Hypothalamus (tissue), 51 donors: Measurements from ENCODE around the gene PPIE.

Experiments
- DNase-seq, 51 donors: peaks; one replicate each; lab custom pipeline; 2025; lab: John Stamatoyannopoulos, UW

PPIE gene

DNA sequence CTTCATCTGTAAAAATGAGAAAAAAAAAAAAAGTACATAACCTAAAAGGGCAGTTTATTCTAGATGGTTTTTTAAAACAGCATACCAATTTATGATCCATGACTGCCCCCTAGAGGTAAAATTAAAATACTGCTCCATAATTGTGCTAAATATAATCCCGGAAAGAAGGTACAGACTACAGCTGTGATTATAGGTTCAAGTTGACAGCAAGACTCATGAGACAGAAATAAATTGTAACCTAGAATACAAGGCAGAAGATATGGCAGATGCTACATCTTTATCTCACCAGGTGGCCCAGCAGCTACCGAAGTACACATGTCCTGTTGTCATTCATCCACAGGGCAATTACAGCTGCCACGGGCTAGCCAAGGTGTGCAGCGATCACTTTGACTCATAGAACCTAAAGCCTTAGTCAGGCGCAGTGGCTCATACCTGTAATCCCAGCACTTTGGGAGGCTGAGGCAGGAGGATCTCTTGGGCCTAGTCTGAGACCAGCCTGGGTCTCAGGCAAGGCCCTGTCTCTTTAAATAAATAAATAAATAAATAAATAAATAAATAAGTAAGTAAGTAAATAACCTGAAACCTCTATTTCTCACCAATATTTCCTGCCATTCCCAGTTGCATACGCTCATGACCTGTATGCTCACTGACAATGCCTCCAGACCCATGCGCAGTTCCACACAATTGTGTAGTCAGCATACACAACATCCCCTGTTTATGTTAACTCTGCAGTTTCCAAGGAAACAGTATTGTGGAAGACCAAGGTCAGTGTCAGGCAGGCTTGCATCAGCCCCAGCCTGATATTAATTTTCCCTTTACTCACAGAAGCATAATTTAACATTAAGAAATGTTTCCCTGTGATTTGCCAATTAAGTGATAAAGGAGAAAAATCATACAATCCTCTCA, 18.3 kb upstream of the PPIE start:
- DNase-seq: peak in 1 of 51 donors; percentile 53

DNA sequence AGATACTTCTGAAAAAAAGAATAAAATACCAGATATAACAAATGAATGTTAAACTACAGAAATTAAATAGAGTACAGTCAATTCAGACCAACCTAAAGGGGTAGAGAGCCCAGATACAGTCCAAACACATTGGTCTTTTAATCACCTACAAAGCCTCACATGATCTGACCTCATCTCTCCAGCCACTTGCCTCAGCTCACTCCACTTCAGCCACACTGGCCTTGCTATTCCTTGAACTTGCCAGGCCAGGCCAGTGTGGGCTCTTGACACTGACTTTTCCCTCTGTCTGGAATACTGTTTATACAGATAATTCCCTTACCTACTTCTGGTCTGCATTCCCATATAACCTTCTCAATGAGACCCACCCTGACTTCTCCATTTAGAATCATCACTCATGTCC, 17.0 kb upstream of the PPIE start:
- no peak for DNase-seq

DNA sequence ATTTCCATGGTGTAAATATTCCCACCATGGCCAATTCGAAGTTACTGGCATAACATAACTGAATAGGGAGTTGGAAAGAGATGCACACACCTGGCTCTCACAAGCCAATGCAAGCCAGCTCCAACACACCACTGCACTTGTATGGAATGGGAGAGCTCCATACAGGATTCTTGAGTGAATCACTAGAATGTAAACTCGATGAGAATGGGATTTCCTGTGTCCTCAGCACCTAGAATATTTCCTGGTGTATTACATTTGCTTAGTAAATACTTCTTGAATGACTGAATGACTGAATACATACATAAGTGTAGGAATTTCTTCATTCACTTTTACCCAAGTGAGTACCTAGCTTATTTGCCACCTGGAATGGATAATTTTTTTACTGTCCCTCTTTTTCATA, 16.2 kb upstream of the PPIE start:
- DNase-seq: no peak

DNA sequence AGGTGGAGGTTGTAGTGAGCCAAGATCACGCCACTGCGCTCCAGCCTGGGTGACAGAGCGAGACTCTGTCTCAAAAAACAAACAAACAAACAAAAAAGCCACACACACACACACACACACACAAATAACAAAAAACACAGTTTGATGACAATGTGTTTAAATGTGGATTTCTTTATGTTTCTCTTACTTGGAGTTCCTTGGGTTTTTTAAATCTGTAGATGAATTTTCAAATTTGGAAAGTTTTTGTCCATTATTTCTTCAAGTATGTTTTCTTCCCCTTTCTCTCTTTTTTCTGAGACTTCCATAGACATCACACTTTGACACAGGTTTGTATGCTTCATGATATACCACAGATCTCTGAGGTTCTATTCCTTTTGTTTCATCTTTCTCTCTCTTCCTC, 12.1 kb upstream of the PPIE start:
- no peak for DNase-seq

DNA sequence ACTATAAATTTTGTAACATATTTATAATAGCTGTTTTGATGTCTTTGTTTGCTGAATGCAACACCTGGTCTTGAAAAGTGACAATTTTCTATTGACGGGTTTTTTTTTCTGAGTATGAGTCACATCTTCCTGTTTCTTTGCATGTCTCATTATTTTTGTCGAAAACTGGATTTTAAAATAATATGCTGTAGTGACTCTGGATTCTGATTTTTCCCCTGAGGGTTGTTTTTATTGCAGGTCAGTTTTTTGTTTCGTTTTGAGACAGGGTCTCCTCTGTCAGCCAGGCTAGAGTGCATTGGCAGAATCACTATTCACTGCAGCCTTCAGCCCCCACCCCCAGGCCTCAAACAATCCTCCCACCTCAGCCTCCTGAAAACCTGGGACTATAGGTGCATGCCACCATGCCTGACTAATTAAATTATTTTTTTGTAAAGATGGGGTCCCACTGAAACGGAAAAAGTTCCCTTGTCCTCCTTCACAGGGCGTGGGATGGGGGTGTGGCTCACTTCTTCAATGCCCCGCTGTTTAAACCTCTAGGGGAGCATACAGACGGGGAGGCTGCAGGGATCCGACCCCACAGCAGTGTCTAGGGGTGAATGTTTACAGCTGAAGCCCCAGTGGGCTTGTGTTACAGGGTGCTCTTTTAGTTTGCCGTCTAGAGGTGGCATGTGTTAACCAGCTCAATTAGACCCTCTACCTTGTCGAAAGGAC, 11.3 kb upstream of the PPIE start:
- no peak for DNase-seq

DNA sequence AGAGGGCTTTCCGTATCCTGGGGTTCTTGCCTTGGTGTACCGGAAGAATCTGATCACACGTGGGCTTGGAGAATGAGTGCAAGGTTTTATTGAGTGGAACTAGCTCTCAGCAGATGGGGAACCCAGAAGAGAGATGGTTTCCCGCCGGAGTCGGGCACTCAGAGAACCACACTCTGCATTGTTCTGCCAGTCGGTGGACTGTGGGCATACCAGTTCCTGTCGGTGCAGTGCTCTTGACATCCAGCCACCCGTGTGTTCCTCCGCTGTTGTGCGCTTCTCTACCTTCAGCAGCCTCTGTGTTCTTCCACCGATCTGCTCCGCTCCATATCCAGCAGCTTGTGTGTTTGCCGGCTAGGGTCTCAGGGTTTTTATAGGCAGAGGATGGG, 10.8 kb upstream of the PPIE start:
- DNase-seq: no peak

DNA sequence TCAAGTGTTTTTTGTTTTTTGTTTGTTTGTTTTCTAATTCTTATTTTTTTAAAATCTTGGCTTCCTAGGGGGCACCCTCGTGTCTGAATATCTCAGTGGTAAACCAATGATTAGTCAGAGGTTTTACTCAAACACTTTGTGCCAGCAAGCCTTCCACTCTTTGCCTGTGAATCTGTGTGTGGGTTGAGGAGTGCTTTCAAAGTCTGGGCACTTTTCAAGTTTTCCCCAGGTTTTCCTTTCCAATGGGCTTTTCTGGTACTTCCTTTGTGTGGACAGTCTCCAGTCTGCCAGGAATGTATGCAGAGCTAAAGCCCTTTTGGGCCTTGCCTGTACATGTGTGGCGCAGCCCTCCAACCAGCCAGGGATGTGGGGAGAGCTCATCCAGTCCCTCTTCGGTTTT, 9.7 kb upstream of the PPIE start:
- no peak for DNase-seq

DNA sequence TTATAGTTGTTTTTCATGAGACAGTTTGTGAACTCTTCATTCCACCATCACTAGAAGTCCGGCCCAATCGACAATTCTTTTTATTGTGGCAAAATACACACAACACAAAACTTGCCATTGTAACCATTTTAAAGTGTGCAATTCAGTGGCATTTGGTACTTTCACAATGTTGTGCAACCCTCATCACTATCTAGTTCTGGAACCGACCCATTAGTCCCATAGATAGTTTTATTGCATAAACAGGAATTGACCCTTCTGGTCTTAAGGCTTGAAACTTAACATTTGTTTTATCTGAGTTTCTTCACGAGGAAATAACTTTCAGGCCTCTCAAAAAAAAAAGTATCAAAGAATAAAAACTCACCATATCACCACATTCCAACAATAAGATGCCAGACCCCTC, 8.8 kb upstream of the PPIE start:
- no peak for DNase-seq

DNA sequence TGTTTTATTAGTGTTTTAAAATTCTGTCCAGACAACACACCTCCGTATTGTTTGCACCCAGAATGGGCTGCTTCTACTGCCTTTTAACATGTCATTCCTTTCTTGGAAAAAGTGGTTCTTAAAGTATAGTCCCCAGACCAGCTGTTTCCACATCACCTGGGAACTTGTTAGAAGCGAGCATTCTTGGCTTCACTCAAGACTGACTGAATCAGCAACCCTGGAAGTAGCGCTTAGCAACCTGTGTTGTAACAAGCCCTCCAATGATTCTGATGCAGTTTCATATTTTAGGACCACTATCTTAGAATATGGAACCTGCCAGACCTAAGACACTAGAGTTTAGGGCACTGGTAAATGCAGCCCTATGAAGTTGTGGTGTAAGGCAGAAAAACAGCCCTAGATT, 6.0 kb upstream of the PPIE start:
- DNase-seq: no peak

DNA sequence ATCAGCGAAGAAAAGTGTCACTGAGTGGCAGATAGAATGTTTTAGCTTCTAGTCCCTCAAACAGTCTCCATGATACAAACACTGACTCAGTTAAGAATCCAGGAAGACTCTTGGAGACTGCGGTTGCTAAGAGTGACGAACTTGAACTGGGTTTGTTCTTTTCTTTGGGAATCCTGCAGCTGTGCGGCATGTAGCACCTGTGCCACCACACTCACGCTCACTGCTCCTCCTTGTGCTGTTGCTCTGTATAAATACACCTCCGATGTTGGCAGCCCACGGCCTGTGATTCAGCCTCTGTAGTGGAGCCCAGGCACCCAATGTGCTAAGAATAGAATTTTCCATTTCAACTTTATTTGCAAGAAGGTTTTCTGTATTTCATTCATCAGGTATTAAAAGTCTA, 5.5 kb upstream of the PPIE start:
- DNase-seq: peak in 12 of 51 donors; percentile 3 to 63 (median 28)

DNA sequence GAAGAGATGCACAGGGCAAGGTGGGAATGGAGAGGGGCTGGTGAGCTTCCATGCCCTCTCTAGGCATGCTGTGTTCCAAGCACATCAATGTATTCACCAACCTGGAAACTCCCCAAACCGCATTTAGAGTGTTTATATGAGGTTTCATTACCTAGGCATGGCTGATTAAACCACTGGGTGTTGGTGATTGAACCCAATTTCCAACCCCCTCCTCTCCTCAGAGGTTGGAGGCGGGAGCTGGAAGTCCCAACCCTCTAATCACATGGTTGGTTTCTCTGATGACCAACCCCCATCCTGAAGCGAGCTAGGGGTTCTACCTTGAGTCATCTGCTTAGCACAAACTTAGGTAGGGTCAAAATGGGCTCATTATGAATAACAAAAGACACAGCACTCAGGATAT, 3.0 kb upstream of the PPIE start:
- DNase-seq: no peak

DNA sequence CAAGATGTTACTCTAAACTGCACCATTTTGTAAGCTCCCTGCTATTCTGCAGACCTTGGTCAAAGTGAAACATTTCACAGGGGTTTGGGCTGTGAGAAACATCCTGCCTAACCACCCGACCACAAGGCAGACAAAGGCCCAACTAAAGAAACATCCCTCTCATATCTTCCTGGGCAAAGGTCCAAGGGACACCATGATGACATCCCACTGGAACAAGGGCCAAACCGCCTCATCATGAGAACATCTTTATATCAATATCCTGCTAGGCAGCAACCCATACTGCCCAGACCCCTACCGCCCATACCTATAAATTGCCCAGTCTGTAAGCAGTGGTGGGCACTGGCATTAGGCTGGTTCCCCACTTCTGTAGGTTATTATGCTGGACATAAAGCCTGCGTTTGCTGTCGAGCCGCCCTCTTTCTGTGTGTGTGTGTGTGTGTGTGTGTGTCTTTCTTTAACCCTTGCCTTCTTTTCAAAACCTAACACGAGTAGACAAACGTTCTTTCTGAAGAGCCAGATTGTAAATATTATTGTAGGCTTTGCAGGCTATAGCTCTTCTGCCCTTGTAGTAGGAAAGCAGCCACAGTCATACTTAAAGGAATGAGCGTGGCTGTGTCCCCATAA, 1.0 kb upstream of the PPIE start:
- DNase-seq: no peak

DNA sequence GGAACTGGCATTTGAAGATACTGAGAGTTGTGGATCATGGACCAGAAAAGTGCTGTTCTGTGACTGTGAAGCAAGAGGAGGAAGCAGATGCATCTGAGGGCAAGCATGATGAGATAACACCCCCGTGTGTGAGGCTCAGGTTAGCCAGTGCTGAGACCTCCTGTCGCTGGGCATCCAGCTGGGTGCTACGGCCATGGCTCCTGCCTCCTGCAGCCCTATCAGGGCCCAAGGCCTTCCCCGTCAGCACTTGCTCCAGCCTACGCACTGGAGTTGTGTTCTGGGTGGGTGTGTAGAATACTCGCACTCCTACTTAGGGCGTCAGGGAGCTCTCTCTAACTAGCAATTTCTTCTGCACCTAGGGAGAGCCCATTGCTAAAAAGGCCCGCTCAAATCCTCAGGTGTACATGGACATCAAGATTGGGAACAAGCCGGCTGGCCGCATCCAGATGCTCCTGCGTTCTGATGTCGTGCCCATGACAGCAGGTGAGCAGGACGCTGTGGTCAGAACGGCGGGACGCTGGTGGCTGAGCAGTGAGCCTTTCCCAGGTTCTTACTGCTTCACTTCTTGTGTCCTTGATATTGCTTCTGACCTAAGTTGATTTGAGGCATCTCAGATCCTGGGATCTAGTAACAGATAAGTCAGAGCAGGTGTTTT, 6.5 kb downstream of the PPIE start:
- DNase-seq: no peak

DNA sequence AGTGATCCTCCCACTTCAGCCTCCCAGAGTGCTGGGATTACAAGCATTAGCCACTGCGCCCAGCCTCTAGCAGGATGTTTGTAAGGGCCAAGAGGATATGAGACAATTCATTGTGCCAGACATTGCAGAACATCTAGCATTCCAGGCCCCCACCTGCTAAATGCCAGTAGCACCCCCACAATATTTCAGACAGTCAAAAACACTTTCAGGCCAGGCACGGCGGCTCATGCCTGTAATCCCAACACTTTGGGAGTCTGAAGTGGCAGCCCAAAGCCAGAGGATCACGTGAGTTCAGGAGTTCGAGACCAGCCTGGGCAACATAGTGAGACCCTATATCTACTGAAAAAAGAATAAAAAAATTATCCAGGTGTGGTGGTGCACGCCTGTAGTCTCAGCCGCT, 12.9 kb downstream of the PPIE start:
- DNase-seq: no peak

DNA sequence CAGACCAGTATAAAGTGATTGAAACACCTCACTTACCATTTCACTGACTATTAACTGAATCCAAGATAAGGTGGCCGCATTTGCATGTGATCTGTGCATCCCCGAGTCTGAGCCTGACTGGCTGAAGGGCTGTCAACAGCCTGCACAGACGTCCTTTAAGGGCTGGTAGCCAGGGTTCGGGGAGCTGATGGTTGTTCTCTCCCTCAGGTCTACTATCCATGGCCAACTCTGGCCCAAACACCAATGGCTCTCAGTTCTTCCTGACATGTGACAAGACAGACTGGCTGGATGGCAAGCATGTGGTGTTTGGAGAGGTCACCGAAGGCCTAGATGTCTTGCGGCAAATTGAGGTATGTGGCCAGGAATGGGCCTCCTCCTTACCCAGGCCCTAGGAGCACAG, 14.0 kb downstream of the PPIE start:
- DNase-seq: no peak

DNA sequence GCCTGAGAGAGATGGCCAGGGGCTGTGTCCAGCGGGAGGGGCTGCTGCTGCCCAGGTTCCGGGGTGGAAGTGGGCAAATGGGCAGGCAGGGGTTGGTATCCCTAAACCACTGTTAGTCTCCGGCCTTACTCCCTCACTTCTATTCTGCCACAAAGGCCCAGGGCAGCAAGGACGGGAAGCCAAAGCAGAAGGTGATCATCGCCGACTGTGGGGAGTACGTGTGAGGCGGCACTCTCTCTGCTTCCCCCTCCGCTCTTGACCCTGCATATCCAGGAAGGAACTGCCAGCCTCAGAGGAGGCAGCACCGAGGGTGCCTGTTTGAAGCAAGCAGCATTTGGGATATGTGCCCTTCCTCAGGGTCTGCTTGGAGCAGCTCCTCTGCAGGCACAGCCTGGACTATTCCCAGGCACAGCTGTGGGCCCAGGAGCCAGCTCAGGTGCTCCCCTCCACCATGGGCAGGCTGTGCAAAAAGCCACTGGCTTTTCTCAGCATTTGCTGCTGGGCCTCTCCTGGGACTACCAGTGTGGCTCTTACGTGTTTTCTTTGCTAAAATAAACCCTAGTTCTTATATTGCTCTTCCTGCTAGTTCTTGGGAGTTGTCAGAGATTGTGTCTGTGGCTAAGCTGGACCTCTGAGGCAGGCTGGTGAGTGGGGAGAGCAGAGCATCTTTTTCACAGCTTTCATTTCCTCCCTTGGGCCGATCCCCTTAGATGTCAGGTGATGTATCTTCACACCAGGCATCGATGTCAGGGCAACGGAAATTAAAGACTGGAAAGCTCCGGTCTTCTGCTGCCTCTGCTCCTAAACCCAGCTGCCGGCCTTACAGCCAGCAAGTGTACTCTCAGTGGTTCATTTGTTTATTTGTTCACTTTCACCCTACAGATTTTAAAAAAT, 14.7 kb downstream of the PPIE start:
- no peak for DNase-seq

DNA sequence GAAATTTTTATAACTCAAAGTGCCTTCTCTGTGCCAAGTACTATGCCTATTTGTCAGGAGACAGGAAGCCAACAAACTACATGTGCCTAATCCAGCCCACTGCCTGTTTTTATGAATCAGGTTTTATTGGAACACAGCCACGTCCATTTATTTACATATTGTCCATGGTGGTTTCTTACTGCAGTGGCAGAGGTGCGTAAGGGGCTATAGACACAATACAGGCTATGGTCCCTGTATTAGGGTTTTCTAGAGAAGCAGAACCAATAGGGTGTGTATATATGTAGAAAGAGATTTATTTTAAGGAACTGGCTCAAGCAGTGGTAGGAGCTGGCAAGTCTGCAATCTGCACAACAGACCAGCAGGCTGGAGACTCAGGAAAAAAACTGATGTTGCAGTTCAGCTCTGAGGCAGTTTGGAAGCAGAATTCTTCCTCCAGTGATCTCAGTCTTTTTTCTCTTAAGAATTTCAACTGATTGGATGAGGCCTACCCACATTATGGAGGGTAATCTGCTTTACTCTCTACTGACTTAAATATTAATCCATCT, 15.4 kb downstream of the PPIE start:
- no peak for DNase-seq

DNA sequence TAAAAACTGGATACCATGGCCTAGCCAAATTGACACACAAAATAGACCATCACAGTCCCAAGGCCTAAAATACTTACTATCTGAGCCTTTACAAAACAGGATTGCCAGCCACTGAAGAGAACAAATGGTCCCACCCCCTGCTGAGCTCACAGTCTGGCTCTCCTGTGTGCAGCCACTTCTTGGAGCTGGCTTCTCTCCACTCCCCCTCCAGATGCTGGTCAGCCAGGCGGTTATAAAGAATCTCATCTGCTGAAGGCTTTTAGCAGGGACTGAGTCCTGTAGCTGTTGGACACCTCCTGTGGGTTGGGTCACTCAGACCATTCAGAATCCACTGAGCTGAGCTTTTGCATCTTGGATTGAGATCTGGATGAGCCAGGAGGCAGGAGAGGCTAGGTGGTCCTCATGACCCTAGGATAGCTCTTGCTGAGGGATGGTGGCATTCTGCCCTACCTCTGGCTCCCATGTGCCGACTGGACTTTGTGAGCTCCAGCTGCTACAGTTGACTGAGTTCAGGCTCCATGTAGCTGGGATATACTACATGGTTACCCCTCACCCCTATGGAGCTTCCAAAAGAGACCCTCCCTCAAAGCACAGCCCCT, 16.3 kb downstream of the PPIE start:
- DNase-seq: peak in 1 of 51 donors; percentile 2

DNA sequence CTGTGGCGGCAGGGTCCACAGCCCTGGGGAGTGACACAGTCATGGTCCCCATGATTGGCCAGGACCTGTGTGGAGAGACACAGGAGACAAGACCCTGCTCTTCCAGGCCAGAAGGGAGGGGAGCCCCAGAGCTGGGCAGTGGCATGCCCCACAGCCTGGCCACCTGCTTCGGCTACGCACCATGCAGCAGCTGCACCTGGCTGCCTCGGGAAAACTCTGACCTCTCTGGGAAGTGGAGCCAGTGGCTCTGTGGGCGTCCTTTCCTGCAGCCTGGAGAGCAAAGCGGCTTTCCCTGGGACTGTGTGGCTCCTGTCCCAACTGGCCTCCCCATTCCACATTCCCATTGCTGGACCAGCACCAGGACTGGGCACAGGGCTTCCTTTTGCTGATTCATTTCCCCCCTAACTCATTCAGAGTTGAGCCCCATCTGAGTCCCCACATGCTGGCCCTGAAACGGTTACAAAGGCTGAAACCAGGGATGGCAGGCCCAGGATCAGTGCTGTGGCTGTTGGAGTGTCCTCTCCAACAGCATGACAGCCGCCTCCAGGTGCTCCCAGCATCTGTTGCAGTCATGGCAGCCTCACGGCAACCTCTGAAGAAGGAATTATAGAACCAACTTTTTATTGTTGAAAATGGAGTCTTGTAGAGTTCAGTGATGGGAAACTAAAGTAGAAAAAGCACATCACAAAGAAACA, 17.4 kb downstream of the PPIE start:
- DNase-seq: no peak
